H1 (cell line): ENCODE data around the gene ERI3.

ENCODE experiments used
- CREB1 ChIP-seq: IDR thresholded peaks from 2 replicates; pipeline ENCODE4 v1.6.1; 2012; ENCODE audit warnings: inconsistent platforms
- CTCF ChIP-seq, 3 experiments: IDR thresholded peaks; 1 replicate in 2 of 3; 2 replicates in 1 of 3; pipeline versions ENCODE4 v1.5.1 to v1.6.1; 2011; ENCODE audit warnings: low read length in 3 of 3, mild to moderate bottlenecking in 3 of 3, inconsistent platforms in 2 of 3, low read depth in 1 of 3, moderate library complexity in 1 of 3; ENCODE audit not compliant: insufficient read depth in 1 of 3; ENCODE audit errors: control extremely low read depth in 1 of 3
- EP300 ChIP-seq, 2 experiments: IDR thresholded peaks; 1 replicate in 1 of 2; 2 replicates in 1 of 2; pipeline ENCODE4 v1.6.1; 2011 to 2012; ENCODE audit warnings: low read depth in 2 of 2, low read length in 2 of 2, mild to moderate bottlenecking in 2 of 2, borderline replicate concordance in 1 of 2, inconsistent platforms in 1 of 2, moderate library complexity in 1 of 2
- EZH2 ChIP-seq: fragments of 200-600 bp; sonication (generic); IDR thresholded peaks from 2 replicates; pipeline ENCODE4 v1.7.1; 2012; ENCODE audit warnings: low read depth, mild to moderate bottlenecking, moderate library complexity, low read length, inconsistent platforms; ENCODE audit not compliant: severe bottlenecking
- MAFK ChIP-seq: IDR thresholded peaks from 2 replicates; pipeline ENCODE4 v1.6.1; 2012; ENCODE audit warnings: low read depth, mild to moderate bottlenecking, improper control_type of control experiment, low read length
- NRF1 ChIP-seq: IDR thresholded peaks from 2 replicates; pipeline ENCODE4 v1.6.1; 2011; ENCODE audit warnings: mild to moderate bottlenecking, low read depth, low read length, improper control_type of control experiment
- POLR2AphosphoS5 ChIP-seq: IDR thresholded peaks from 2 replicates; pipeline ENCODE4 v1.6.1; 2011; ENCODE audit warnings: low read depth, low read length
- SP1 ChIP-seq: IDR thresholded peaks from 2 replicates; pipeline ENCODE4 v1.6.1; 2011; ENCODE audit warnings: low read depth, low read length
- SRF ChIP-seq: IDR thresholded peaks from 2 replicates; pipeline ENCODE4 v1.6.1; 2011; ENCODE audit warnings: mild to moderate bottlenecking, low read depth, low read length, moderate library complexity
- YY1 ChIP-seq: IDR thresholded peaks from 2 replicates; pipeline ENCODE4 v1.6.1; 2011; ENCODE audit warnings: low read depth, mild to moderate bottlenecking, low read length
- ZNF274 ChIP-seq: IDR thresholded peaks from 2 replicates; pipeline ENCODE4 v1.7.0; 2012; ENCODE audit warnings: low read length, borderline replicate concordance; ENCODE audit errors: extremely low read depth

GRCh38 chr1:44346878-44347277 lies 8.2 kb downstream of the ERI3 start:
- no peak for TF ChIP-seq CTCF (IDR thresholded peaks at IDR 0.05; ENCODE audit: control extremely low read depth in 1 of 3, insufficient read depth in 1 of 3, low read depth in 1 of 3, low read length in 3 of 3)
- TF ChIP-seq SRF: no peak
- TF ChIP-seq NRF1: no peak
- TF ChIP-seq CREB1: no peak
- TF ChIP-seq EP300 (IDR thresholded peaks at IDR 0.05; ENCODE audit: borderline replicate concordance in 1 of 2, low read depth in 2 of 2, low read length in 2 of 2): no peak
- no peak for TF ChIP-seq EZH2
- TF ChIP-seq SP1: no peak
- no peak for TF ChIP-seq YY1
- no peak for TF ChIP-seq ZNF274
- no peak for TF ChIP-seq MAFK
- TF ChIP-seq POLR2AphosphoS5: no peak
